ENCODE data around the gene PORCN. TPM values are rescaled to one million over a fixed set of nuclear protein-coding genes. Genes with fewer than 3 reads are reported as not detected.

The PORCN gene
- total and polyA plus RNA-seq, 2 donors (not counting 3 experiments of a cell fraction or from before 2014, with no cell fraction given) = 7.6 to 21.0 TPM

GRCh38 chrX:48504261-48504660 lies 4.5 kb upstream of the PORCN start:
- Histone ChIP-seq H3K27me3 (ENCODE audit: control insufficient read depth in 2 of 2, insufficient read depth in 2 of 2, low read length in 2 of 2) (no peaks in the 10 kb centered on the region), H3K9ac (replicated peaks; ENCODE audit: extremely low read depth, insufficient read depth, low read length) (no peak overlapping the region), H3K36me3 (ENCODE audit: control insufficient read depth in 2 of 2, extremely low read depth in 1 of 2, insufficient read depth in 2 of 2, low read length in 2 of 2) (no peaks in the 10 kb centered on the region), H3K79me2 (ENCODE audit: control insufficient read depth, insufficient read depth, low read length) (no peaks in the 10 kb centered on the region), H3K4me3 (replicated peaks in 1 of 3; ENCODE audit: insufficient read depth in 1 of 3, low read depth in 1 of 3, low read length in 3 of 3) (no peak overlapping the region), H3K9me1 (replicated peaks; ENCODE audit: control insufficient read depth, extremely low read depth, insufficient read depth, low read length) (no peaks in the 10 kb centered on the region), H2AFZ (ENCODE audit: low read depth, low read length) (no peak overlapping the region), H3K27ac (ENCODE audit: insufficient read depth, low read depth, low read length) (no peak overlapping the region), H3K4me1 (ENCODE audit: control insufficient read depth, extremely low read depth, insufficient read depth, low read length) (no peaks in the 10 kb centered on the region), H3K9me3 (replicated peaks; ENCODE audit: control insufficient read depth, insufficient read depth, low read length) (no peaks in the 10 kb centered on the region), H3K4me2 (ENCODE audit: insufficient read depth, low read length) (no peak overlapping the region), H4K20me1 (replicated peaks; ENCODE audit: control insufficient read depth, extremely low read depth, insufficient read depth, low read length) (no peaks in the 10 kb centered on the region)
- dilution Hi-C loops (cut with MboI; ENCODE audit: extremely low pct_ligation_motif_present, low sequenced_read_pairs) (no loop called here), intact Hi-C loops (cut with micrococcal nuclease) (no loop called here)
- DNase-seq (ENCODE audit: low read depth, low spot score) = no peak
- no peak for FAIRE-seq
- POLR2A ChIA-PET = no interaction called here
- BruUV-seq (replicated peaks) = no TSS peak
- CTCF ChIA-PET = no interaction called here
- TF ChIP-seq POLR2AphosphoS5 (IDR thresholded peaks at IDR 0.05; ENCODE audit: insufficient read depth, low read depth, low read length) (no peak), GATA2 (IDR thresholded peaks at IDR 0.05; ENCODE audit: insufficient read depth, insufficient read length, low read depth, low read length) (no peak), MYC (IDR thresholded peaks at IDR 0.05; ENCODE audit: low read depth, low read length) (no peak), CTCF (IDR thresholded peaks at IDR 0.05; ENCODE audit: extremely low read depth in 1 of 2, insufficient read depth in 1 of 2, low read depth in 1 of 2, low read length in 2 of 2) (no peak), EZH2 (IDR thresholded peaks at IDR 0.05; ENCODE audit: borderline replicate concordance, low read depth, low read length, severe bottlenecking) (no peak), FOS (IDR thresholded peaks at IDR 0.05; ENCODE audit: borderline replicate concordance, insufficient read depth, low read length) (no peak), POLR2A (IDR thresholded peaks at IDR 0.05; ENCODE audit: low read depth, low read length) (no peak), JUN (IDR thresholded peaks at IDR 0.05; ENCODE audit: borderline replicate concordance, insufficient read depth, insufficient read length, low read depth) (no peak)
- TF ChIP-seq, protein P1, sequence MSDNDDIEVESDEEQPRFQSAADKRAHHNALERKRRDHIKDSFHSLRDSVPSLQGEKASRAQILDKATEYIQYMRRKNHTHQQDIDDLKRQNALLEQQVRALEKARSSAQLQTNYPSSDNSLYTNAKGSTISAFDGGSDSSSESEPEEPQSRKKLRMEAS (IDR thresholded peaks at IDR 0.05; ENCODE audit: insufficient read depth, insufficient read length) = no peak
